ENCODE measurements around the gene HLA-DPA1.

The HLA-DPA1 gene

DNA sequence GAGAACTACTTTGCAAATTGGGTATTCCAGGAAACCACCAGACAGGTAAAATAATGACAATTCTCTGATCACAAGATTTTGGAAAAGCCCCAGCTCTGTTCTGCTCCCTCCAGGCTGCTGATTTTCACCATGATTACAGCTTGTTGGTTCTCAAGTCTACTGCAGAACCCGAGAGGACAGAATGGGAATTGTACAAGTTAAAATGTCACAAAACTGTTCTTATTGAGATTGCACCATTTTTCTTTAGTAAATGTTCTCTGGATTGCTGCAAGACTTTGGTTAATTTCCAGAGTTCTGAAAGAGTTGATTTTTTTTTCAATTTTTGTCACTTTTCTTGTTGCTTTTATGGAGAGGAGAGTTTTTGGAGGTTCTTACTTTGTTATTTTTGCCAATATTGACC lies 36.9 kb downstream of the HLA-DPA1 start:
- H3K27ac ChIP-seq, result no peak overlapping the region
- no peak for TF ChIP-seq ZFX (IDR thresholded peaks at IDR 0.05)
- TF ChIP-seq, protein P1, sequence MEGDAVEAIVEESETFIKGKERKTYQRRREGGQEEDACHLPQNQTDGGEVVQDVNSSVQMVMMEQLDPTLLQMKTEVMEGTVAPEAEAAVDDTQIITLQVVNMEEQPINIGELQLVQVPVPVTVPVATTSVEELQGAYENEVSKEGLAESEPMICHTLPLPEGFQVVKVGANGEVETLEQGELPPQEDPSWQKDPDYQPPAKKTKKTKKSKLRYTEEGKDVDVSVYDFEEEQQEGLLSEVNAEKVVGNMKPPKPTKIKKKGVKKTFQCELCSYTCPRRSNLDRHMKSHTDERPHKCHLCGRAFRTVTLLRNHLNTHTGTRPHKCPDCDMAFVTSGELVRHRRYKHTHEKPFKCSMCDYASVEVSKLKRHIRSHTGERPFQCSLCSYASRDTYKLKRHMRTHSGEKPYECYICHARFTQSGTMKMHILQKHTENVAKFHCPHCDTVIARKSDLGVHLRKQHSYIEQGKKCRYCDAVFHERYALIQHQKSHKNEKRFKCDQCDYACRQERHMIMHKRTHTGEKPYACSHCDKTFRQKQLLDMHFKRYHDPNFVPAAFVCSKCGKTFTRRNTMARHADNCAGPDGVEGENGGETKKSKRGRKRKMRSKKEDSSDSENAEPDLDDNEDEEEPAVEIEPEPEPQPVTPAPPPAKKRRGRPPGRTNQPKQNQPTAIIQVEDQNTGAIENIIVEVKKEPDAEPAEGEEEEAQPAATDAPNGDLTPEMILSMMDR (conservative IDR thresholded peaks at IDR 0.05), result no peak

DNA sequence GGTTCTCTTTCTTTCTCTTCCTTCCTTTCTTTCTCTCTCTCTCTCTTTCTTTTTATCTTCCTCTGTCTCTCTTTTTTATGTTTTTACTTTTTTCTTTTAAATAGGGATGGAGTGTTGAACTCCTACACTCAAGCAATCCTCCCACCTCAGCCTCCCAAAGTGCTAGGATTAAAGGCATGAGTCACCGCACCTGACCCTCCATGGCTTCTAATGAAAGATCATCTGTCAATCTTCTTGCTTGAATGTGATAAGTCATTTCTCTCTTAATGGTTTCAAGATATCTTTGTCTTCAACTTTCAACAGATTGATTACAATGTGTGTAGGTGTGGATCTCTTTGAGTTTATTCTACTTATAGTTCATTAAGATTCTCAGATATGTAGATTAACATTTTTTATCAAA lies 38.9 kb downstream of the HLA-DPA1 start:
- no peak overlapping the region for H3K27ac ChIP-seq
- no peak for TF ChIP-seq ZFX (IDR thresholded peaks at IDR 0.05)
- TF ChIP-seq, protein P1 (conservative IDR thresholded peaks at IDR 0.05), result no peak

DNA sequence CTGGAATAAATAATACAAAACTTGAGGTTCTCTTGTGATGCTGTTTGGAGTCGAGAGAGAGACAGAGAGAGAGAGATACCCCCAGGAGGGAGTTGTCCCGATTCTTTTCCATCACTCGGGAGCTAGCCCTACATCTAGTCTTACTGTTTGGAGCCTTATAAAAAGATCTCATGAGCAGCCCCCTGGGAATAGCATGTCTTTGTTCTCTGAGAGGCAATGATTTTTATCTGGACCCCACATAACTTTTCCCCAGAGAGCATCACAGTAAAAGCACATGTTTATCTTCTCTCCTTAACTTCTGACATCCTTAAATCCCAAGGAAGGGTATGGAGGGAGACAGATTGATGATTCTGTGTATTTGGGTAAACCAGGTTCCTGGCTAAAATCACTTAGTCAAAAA lies 43.2 kb downstream of the HLA-DPA1 start:
- H3K27ac ChIP-seq, result no peak overlapping the region
- TF ChIP-seq, protein P1 (conservative IDR thresholded peaks at IDR 0.05), result no peak

DNA sequence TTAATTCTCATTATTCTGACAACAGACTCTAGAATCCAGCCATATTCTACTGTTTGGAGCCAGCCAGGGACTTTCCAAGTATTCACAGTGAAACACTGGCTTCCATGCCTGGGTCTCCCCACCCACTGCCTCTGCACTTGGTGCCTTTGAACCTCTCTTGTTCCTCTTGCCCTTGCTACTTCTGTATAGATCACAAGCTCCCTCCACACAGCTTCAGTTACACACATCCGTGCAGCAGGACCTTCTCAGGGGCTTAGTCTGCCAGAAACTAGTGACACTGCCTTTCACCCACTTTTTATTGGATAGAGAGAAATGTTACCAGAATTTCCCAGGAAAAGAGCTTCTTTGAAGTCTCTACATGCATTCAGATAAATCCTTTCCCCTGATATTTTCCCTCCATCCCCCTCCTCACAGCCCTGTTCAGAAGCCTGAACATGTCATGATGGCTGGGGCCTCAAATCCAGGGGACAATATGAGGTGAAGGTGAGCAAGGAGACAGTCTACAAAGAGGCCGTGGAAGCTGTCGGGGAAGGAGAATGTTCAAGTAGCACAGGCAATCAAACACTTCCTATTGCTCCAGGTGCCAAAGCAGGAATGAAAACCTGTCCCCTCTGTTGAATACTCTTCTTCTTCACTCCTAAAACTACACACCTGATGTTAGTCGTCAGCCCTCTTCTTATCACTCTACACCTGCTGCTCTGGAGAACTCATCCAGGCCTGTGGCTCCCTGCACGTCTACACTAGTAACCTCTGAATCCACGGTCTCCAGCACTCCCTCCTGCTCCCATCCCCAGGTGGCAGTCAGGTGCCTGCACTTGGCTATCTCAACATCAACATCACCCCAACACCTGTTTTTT lies 43.9 kb downstream of the HLA-DPA1 start:
- TF ChIP-seq ZFX (IDR thresholded peaks at IDR 0.05), result no peak
- TF ChIP-seq, protein P1 (conservative IDR thresholded peaks at IDR 0.05), result no peak

DNA sequence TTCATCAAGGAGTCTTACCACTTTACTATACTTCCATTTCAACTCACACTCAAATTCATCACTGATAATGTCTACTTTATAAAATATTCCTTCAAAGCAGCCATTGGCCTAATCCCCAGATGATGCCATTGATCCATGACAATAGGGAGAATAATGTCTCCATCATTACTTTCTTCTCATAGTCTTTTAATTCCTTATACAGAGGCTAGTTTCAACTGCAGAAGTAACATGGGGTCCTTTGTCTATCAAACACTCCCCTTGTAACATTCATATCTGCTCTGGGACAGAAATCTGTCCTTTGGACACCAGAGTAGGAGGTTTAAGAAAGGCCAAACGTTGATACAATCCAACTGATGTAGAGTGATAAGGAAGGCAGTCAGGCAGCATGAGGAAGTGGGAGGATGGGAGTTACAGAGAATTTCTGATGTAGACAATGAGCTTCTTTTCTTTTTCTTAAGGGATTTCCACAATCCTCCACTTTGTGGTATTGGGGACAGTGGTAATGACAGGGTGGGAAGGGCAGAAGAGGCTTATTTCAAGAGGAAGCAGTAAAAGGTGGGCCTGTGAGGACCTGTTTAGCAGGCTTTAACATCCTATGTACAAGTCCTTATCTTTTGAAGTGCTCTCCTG lies 45.1 kb downstream of the HLA-DPA1 start:
- TF ChIP-seq ZFX (IDR thresholded peaks at IDR 0.05), result no peak
- TF ChIP-seq, protein P1 (conservative IDR thresholded peaks at IDR 0.05), result no peak
- H3K27ac ChIP-seq, result no peak overlapping the region

More for the DNA sequence above, 43.9 kb downstream of the HLA-DPA1 start:
- no peak overlapping the region for H3K27ac ChIP-seq

DNA sequence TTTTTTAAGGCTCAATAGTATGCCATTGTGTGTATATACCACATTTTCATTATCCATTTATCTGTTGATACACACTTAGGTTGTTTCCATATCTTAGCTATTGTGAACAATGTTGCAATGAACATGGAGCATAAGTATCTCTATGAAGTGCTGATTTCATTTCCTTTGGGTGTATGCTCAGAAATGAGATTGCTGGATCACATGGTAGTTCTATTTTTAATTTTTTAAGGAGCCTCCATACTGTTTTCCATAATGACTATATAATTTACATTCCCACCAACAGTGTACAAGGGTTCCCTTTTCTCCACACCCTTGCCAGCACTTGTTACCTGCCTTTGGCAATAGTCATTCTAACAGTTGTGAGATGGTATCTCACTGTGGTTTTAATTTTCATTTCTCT lies 48.9 kb downstream of the HLA-DPA1 start:
- no peak for TF ChIP-seq ZFX (IDR thresholded peaks at IDR 0.05)
- TF ChIP-seq, protein P1 (conservative IDR thresholded peaks at IDR 0.05), result no peak
- no peak overlapping the region for H3K27ac ChIP-seq

DNA sequence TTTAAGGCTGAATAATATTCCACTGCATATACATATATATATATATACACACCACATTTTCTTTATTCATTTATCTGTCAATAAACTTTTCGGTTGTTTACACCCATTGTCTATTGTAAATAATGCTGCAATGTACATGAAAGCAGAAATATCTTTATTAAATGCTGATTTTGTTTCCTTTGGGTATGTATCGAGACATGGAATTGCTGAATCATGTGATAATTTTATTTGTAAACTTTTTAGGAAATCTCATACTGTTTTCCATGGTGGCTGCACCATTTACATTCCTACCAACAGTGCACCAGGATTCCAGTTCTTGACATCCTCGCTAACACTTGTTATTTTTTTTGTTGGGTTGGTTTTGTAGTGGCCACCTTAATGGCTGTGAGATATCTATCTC lies 49.9 kb downstream of the HLA-DPA1 start:
- H3K27ac ChIP-seq, result no peak overlapping the region
- TF ChIP-seq, protein P1 (conservative IDR thresholded peaks at IDR 0.05), result no peak
- no peak for TF ChIP-seq ZFX (IDR thresholded peaks at IDR 0.05)
